Mammary epithelial cell (primary cell): ENCODE results near the gene PRPF19.

ENCODE experiments used
- CTCF ChIP-seq, 2 donors: IDR thresholded peaks in 1 of 2; conservative IDR thresholded peaks in 1 of 2; 2 replicates each; pipeline ENCODE4 v1.5.1; 2011 to 2012; ENCODE audit warnings: inconsistent platforms in 2 of 2, low read length in 2 of 2, mild to moderate bottlenecking in 2 of 2, control low read depth in 1 of 2, low read depth in 1 of 2; ENCODE audit not compliant: insufficient read depth in 1 of 2; ENCODE audit errors: extremely low read depth in 1 of 2
- EZH2 ChIP-seq: IDR thresholded peaks from 2 replicates; pipeline ENCODE4 v1.6.1; 2012; ENCODE audit warnings: low read length, inconsistent platforms, borderline replicate concordance

DNA sequence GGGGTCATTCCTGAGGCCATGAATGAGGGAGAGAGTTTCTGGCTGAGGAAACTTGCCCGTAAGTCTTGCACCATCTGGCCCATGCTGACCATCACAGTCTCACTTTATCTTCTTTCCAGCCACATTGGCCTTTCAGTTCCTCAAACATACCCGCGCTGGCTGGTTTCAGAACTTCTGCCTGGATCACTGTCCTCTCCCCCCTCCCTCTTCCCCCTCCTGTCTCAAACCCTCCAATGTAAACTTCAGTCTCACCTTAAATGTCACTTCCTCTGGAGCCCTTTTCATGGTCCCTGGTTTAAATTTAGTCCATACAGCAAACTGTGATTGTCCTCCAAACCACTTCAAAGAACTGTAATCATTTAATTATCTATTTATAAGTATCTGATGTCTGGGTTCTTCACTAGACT is 3.9 kb upstream of the PRPF19 start:
- no peak for TF ChIP-seq CTCF (conservative IDR thresholded peaks at IDR 0.05 in 1 of 2, IDR thresholded peaks at IDR 0.05 in 1 of 2; ENCODE audit: extremely low read depth in 1 of 2, insufficient read depth in 1 of 2, low read depth in 1 of 2, low read length in 2 of 2)
- TF ChIP-seq EZH2, result no peak
